Caco-2 (cell line): ENCODE data around the gene PARK7. TPM values are rescaled to one million over a fixed set of nuclear protein-coding genes. Genes with fewer than 3 reads are reported as not detected.

Experiments
- BruUV-seq: library from RNA; stranded (reverse); fragments of 400-500 nt; replicated peaks from 2 replicates; lab custom pipeline; 2021; lab: Mats Ljungman, UMichigan
- CTCF ChIA-PET: fragments of 300-600 bp; sonication (Branson Sonifier 250); formaldehyde crosslinking; loops from one replicate; lab custom pipeline; 2022; ENCODE audit warnings: antibody characterized with exemption; lab: Charles Lee
- POLR2A ChIA-PET: fragments of 300-600 bp; sonication (Branson Sonifier 250); formaldehyde crosslinking; loops from one replicate; lab custom pipeline; 2022; ENCODE audit warnings: antibody characterized with exemption; lab: Charles Lee
- DNase-seq, 2 experiments: peaks; one replicate each; pipeline versions ENCODE4 v3.0.0 to v3.0.0-alpha.2; 2020 to 2022
- H3K27me3 ChIP-seq: replicated peaks from 2 replicates; pipeline ENCODE4 v1.6.0; 2011; ENCODE audit warnings: low read length; ENCODE audit not compliant: control insufficient read depth, insufficient read depth
- H3K36me3 ChIP-seq: 2 replicates; pipeline ENCODE4 v1.5.1; 2011; ENCODE audit warnings: low read length; ENCODE audit not compliant: control insufficient read depth, insufficient read depth
- H3K4me1 ChIP-seq: fragments of 250-450 bp; sonication (Bioruptor Pico); 2 replicates; pipeline ENCODE4 v1.5.1; 2020; ENCODE audit warnings: mild to moderate bottlenecking
- H3K4me3 ChIP-seq: 2 replicates; pipeline ENCODE4 v1.5.1; 2011; ENCODE audit warnings: low read depth, mild to moderate bottlenecking, control low read depth, low read length
- H3K9me3 ChIP-seq: fragments of 250-450 bp; sonication (Bioruptor Pico); 2 replicates; pipeline ENCODE4 v1.5.1; 2020; ENCODE audit warnings: mild to moderate bottlenecking, moderate library complexity
- H3K27ac Mint-ChIP-seq: one replicate; pipeline ENCODE4 v1.8.0; 2022; ENCODE audit warnings: mixed read lengths; ENCODE audit not compliant: unreplicated experiment
- H3K27me3 Mint-ChIP-seq: one replicate; pipeline ENCODE4 v1.8.0; 2022; ENCODE audit warnings: mixed read lengths; ENCODE audit not compliant: insufficient read depth, unreplicated experiment
- H3K36me3 Mint-ChIP-seq: one replicate; pipeline ENCODE4 v1.8.0; 2022; ENCODE audit warnings: mild to moderate bottlenecking, mixed read lengths; ENCODE audit not compliant: insufficient read depth, unreplicated experiment
- H3K4me1 Mint-ChIP-seq: one replicate; pipeline ENCODE4 v1.8.0; 2022; ENCODE audit warnings: low read depth, mixed read lengths; ENCODE audit not compliant: unreplicated experiment
- H3K4me3 Mint-ChIP-seq: one replicate; pipeline ENCODE4 v1.8.0; 2022; ENCODE audit warnings: mild to moderate bottlenecking, moderate library complexity, mixed read lengths; ENCODE audit not compliant: unreplicated experiment
- H3K9me3 Mint-ChIP-seq: one replicate; pipeline ENCODE4 v1.8.0; 2022; ENCODE audit warnings: mixed read lengths; ENCODE audit not compliant: unreplicated experiment
- CTCF ChIP-seq, 2 experiments: fragments of 200-600 bp in 1 of 2; IDR thresholded peaks; 1 replicate in 1 of 2; 2 replicates in 1 of 2; pipeline versions ENCODE4 v1.5.1 to v1.8.0; 2011 to 2022; ENCODE audit warnings: antibody characterized with exemption in 1 of 2, control low read depth in 1 of 2, inconsistent platforms in 1 of 2, low read depth in 1 of 2, low read length in 1 of 2, mild to moderate bottlenecking in 1 of 2, moderate library complexity in 1 of 2; ENCODE audit not compliant: insufficient read depth in 1 of 2, severe bottlenecking in 1 of 2, unreplicated experiment in 1 of 2
- intact Hi-C: fragments of 100-400 bp; cut with micrococcal nuclease; formaldehyde crosslinking; loops from one replicate; pipeline ENCODE4 v1.10.0; 2022; ENCODE audit not compliant: unreplicated experiment
- total RNA-seq: library from RNA; stranded (reverse); gene quantifications from 2 replicates; pipeline ENCODE4 v1.2.3, GENCODE V29; 2022

Gene PARK7
- total RNA-seq, 1 experiment from 2014 or later = 293 TPM

DNA sequence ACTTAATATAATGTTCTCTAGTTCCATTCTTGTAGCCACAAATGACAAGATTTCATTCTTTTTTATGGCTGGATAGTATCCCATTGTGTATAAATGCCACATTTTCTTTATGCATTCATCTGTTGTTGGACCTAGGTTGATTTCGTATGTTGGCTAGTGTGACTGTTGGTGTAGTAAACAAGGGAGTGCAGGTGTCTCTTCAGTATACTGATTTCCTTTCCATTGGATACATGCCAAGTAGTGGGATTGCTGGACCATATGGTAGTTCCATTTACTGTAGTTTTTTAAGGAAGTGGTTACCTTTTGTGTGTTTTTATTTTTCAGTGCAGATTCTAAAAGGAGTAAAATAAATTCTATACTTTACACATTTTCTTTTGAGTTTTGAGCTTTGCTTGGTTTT, 5.7 kb downstream of the PARK7 start:
- no peak overlapping the region for H3K4me3 ChIP-seq
- no peaks in the 10 kb centered on the region; the same call in 1 of the 2 replicates for H3K36me3 ChIP-seq
- Mint-ChIP-seq H3K36me3 (peaks cover 83% of the 10 kb centered on the region), H3K27ac (no peak overlapping the region), H3K9me3 (no peaks in the 10 kb centered on the region), H3K4me3 (no peak overlapping the region), H3K4me1 (peaks cover 6% of the 10 kb centered on the region), H3K27me3 (no peaks in the 10 kb centered on the region)
- ChIA-PET CTCF (no interaction called here), POLR2A (no interaction called here)
- no peaks in the 10 kb centered on the region for H3K27me3 ChIP-seq
- BruUV-seq = no TSS peak
- H3K9me3 ChIP-seq = no peaks in the 10 kb centered on the region
- intact Hi-C loops = no loop called here
- DNase-seq = no peak
- H3K4me1 ChIP-seq = no peaks in the 10 kb centered on the region
- TF ChIP-seq CTCF (IDR thresholded peaks at IDR 0.05; ENCODE audit: insufficient read depth in 1 of 2, low read depth in 1 of 2, low read length in 1 of 2, severe bottlenecking in 1 of 2, unreplicated experiment in 1 of 2) = no peak

- H3K36me3 Mint-ChIP-seq = peaks cover 88% of the 10 kb centered on the region
- intact Hi-C loops = no loop called here
- BruUV-seq = no TSS peak
- no peak for DNase-seq
- H3K4me3 ChIP-seq = no peak overlapping the region
- H3K36me3 ChIP-seq = no peaks in the 10 kb centered on the region; the same call in 1 of the 2 replicates
- ChIA-PET CTCF (no interaction called here), POLR2A (no interaction called here)
- no peak overlapping the region for H3K27ac Mint-ChIP-seq
- no peak overlapping the region for H3K4me3 Mint-ChIP-seq
- H3K27me3 Mint-ChIP-seq = no peaks in the 10 kb centered on the region
- H3K9me3 ChIP-seq = no peaks in the 10 kb centered on the region
- H3K27me3 ChIP-seq = no peaks in the 10 kb centered on the region
- no peak for TF ChIP-seq CTCF (IDR thresholded peaks at IDR 0.05; ENCODE audit: insufficient read depth in 1 of 2, low read depth in 1 of 2, low read length in 1 of 2, severe bottlenecking in 1 of 2, unreplicated experiment in 1 of 2)
- H3K4me1 ChIP-seq = no peaks in the 10 kb centered on the region
- peaks cover 6% of the 10 kb centered on the region for H3K4me1 Mint-ChIP-seq
- H3K9me3 Mint-ChIP-seq = no peaks in the 10 kb centered on the region
Measured at GRCh38 chr1:7967651-7968050, 6.1 kb downstream of the PARK7 start.

GRCh38 chr1:7970246-7970645, 8.7 kb downstream of the PARK7 start:
- Mint-ChIP-seq H3K27me3 (no peaks in the 10 kb centered on the region), H3K9me3 (no peaks in the 10 kb centered on the region), H3K4me1 (peaks cover 11% of the 10 kb centered on the region), H3K36me3 (peaks cover 81% of the 10 kb centered on the region), H3K4me3 (no peak overlapping the region), H3K27ac (no peak overlapping the region)
- ChIA-PET POLR2A (interaction anchor here (0.6 kb wide), 1 partner anchor 1449 kb away, joined by 3 read pairs; no protein-coding TSS in a partner anchor), CTCF (no interaction called here)
- H3K36me3 ChIP-seq = no peaks in the 10 kb centered on the region; the same call in 1 of the 2 replicates
- no peaks in the 10 kb centered on the region for H3K4me1 ChIP-seq
- no peaks in the 10 kb centered on the region for H3K9me3 ChIP-seq
- TF ChIP-seq CTCF (IDR thresholded peaks at IDR 0.05; ENCODE audit: insufficient read depth in 1 of 2, low read depth in 1 of 2, low read length in 1 of 2, severe bottlenecking in 1 of 2, unreplicated experiment in 1 of 2) = no peak
- no peak overlapping the region for H3K4me3 ChIP-seq
- BruUV-seq = no TSS peak
- no peaks in the 10 kb centered on the region for H3K27me3 ChIP-seq
- no peak for DNase-seq
- intact Hi-C loops = no loop called here
